Ishikawa (cell line): Measurements from ENCODE around the gene CAMK1D.

Experiments
- EP300 ChIP-seq: IDR thresholded peaks from 2 replicates; pipeline ENCODE4 v1.6.1; 2012; ENCODE audit warnings: borderline replicate concordance
- FOXM1 ChIP-seq: IDR thresholded peaks from 2 replicates; pipeline ENCODE4 v1.6.1; 2012; ENCODE audit warnings: low read depth, borderline replicate concordance
- MAX ChIP-seq: IDR thresholded peaks from 2 replicates; pipeline ENCODE4 v1.6.1; 2012
- RAD21 ChIP-seq: IDR thresholded peaks from 2 replicates; pipeline ENCODE4 v1.6.1; 2012; ENCODE audit warnings: low read depth
- REST ChIP-seq: IDR thresholded peaks from 2 replicates; pipeline ENCODE4 v1.6.1; 2012; ENCODE audit warnings: low read depth, mild to moderate bottlenecking
- TAF1 ChIP-seq: IDR thresholded peaks from 2 replicates; pipeline ENCODE4 v1.6.1; 2012; ENCODE audit warnings: low read depth, mild to moderate bottlenecking
- TCF12 ChIP-seq: IDR thresholded peaks from 2 replicates; pipeline ENCODE4 v1.6.1; 2012; ENCODE audit warnings: low read depth
- TEAD4 ChIP-seq: IDR thresholded peaks from 2 replicates; pipeline ENCODE4 v1.6.1; 2012
- ZBTB7A ChIP-seq: IDR thresholded peaks from 2 replicates; pipeline ENCODE4 v1.6.1; 2012; ENCODE audit warnings: low read depth

DNA sequence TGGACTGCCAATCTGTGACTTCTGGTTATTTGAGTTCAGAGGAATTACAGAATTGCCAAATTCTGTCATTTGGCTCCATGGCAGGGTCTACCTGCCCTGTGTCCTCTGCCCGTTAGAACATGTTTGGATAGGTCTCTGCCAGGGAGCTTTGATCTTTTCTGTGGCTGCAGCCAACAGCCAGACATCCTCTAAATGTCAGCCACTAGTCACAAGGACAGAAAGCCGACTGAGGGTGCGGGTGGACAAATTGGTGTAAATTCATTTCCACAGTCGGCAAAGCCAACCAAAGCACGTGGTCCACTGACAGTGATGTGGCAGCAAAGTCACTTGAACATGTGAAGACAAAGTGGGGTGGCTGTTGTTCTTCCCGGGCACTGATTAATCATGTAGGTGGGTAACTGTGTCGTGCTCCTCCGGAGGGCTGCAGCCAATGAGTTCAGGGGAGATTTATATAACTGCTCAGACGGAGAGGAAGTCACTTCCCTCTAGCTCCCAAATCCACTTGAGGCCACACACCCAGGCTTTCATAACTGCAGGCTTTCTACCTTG is 26.7 kb upstream of the CAMK1D start:
- TF ChIP-seq FOXM1 (no peak), EP300 (no peak), MAX (no peak), ZBTB7A (no peak), TCF12 (no peak), RAD21 (no peak), TAF1 (no peak), REST (no peak), TEAD4 (no peak)
